GM10266 (cell line): ENCODE data around the gene SRCAP.

Source experiments
- DNase-seq: peaks from one replicate; pipeline ENCODE4 v3.0.0; 2012; ENCODE audit errors: extremely low spot score
- TF ChIP-seq, protein P1 (sequence below): IDR thresholded peaks from 2 replicates; pipeline ENCODE4 v1.5.1; 2012; ENCODE audit warnings: mild to moderate bottlenecking, low read depth; ENCODE audit not compliant: control insufficient read depth, insufficient read depth; ENCODE audit errors: missing control alignments

SRCAP gene

DNA sequence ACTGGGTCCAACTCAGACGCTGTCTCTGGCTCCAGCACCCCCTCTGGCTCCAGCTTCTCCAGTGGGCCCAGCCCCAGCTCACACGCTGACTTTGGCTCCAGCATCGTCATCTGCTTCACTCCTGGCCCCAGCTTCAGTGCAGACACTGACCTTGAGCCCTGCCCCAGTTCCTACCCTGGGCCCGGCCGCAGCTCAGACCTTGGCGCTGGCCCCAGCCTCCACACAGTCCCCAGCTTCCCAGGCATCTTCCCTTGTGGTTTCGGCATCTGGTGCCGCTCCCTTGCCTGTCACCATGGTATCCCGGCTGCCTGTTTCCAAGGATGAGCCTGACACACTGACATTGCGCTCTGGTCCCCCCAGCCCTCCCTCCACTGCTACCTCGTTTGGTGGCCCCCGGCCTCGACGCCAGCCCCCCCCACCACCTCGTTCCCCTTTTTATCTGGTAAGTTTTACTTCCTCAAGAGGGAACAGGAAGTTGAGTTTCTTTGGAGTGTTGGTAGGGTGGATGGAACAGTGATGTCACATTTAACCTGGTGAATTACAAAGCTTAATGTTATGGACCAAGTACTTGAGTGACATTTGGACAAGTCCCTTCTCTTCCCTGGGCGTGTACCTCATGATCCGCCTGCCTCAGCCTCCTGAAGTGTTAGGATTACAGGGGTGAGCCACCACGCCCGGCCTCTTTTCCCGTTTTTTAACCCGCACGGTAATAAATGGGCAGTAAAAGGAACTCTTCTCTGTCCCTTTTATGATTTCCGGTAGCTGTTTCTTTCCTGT lies 25.9 kb downstream of the SRCAP start:
- TF ChIP-seq, protein P1, sequence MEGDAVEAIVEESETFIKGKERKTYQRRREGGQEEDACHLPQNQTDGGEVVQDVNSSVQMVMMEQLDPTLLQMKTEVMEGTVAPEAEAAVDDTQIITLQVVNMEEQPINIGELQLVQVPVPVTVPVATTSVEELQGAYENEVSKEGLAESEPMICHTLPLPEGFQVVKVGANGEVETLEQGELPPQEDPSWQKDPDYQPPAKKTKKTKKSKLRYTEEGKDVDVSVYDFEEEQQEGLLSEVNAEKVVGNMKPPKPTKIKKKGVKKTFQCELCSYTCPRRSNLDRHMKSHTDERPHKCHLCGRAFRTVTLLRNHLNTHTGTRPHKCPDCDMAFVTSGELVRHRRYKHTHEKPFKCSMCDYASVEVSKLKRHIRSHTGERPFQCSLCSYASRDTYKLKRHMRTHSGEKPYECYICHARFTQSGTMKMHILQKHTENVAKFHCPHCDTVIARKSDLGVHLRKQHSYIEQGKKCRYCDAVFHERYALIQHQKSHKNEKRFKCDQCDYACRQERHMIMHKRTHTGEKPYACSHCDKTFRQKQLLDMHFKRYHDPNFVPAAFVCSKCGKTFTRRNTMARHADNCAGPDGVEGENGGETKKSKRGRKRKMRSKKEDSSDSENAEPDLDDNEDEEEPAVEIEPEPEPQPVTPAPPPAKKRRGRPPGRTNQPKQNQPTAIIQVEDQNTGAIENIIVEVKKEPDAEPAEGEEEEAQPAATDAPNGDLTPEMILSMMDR, result no peak

DNA sequence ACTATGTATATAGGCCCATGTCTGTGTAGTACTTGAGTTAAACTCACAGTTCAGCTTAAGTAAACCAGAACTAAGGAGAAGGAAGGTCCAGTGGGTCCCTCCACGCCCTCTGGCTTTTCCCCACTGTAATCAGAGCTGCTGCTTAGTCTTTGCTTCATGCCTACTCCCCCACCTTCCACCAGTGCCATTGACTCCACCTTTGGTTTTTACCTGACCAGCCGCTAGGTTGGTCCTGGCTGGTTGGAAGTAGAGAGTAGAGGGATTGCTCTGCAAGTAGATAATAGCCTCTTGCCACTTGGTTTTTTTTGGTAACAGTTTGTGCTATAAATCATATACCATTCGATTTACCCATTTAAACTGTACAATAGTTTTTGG lies 26.4 kb downstream of the SRCAP start:
- TF ChIP-seq, protein P1, result no peak
- DNase-seq, result no peak

More for the DNA sequence above, 25.9 kb downstream of the SRCAP start:
- DNase-seq, result no peak

- no peak for DNase-seq
- TF ChIP-seq, protein P1, result no peak
These were observed 29.4 kb downstream of the SRCAP start for GRCh38 chr16:30728321-30728720.

GRCh38 chr16:30728899-30729672 lies 30.1 kb downstream of the SRCAP start:
- TF ChIP-seq, protein P1, result no peak
- no peak for DNase-seq

DNA sequence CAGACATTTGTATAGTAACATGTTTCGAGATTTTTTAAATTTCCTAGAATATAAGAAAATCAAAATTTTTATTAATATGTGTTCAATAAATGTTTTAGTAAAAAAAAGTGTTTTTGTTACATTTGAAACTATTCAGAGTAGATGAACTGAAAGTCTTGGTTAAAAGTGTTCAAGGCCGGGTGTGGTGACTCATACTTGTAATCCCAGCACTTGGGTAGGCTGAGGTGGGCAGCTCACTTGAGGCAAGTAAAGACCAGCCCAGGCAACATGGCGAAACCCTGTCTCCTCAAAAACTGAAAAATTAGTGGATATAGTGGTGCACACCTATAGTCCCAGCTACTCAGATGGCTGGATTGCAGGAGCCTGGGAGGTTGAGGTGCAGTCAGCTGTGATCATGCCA lies 32.4 kb downstream of the SRCAP start:
- DNase-seq, result no peak
- TF ChIP-seq, protein P1, result no peak

DNA sequence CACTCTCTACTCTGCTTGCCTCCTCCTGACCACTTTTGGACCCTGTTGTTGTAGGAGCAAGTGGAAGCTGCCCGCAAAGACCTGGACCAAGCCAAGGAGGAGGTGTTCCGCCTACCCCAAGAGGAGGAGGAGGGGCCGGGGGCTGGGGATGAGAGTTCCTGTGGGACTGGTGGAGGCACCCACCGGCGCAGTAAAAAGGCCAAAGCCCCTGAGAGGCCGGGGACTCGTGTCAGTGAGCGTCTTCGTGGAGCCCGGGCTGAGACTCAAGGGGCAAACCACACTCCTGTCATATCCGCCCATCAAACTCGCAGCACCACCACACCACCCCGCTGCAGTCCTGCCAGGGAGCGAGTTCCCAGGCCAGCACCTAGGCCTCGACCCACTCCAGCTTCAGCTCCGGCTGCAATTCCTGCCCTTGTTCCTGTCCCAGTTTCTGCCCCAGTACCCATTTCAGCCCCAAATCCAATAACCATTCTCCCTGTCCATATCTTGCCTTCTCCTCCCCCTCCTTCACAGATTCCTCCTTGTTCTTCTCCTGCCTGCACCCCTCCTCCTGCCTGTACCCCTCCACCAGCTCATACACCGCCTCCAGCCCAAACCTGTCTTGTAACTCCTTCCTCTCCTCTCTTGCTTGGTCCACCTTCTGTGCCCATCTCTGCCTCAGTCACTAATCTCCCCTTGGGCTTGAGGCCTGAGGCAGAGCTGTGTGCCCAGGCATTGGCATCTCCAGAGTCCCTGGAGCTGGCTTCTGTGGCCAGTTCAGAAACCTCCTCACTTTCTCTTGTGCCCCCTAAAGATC lies 38.2 kb downstream of the SRCAP start:
- no peak for DNase-seq
- TF ChIP-seq, protein P1, result no peak
